UCSD-AML1 (cell line): ENCODE measurements around the gene ABCC3.

Experiments
- DNase-seq: peaks from one replicate; lab custom pipeline; 2025; ENCODE audit not compliant: unreplicated experiment; lab: John Stamatoyannopoulos, UW

ABCC3 gene

GRCh38 chr17:50683434-50684287, 49.0 kb downstream of the ABCC3 start:
- DNase-seq = no peak

GRCh38 chr17:50684288-50684611, 49.6 kb downstream of the ABCC3 start:
- DNase-seq = no peak

- DNase-seq = no peak
These were observed 50.1 kb downstream of the ABCC3 start for GRCh38 chr17:50684612-50685333.

GRCh38 chr17:50685334-50685665, 50.6 kb downstream of the ABCC3 start:
- no peak for DNase-seq

DNA sequence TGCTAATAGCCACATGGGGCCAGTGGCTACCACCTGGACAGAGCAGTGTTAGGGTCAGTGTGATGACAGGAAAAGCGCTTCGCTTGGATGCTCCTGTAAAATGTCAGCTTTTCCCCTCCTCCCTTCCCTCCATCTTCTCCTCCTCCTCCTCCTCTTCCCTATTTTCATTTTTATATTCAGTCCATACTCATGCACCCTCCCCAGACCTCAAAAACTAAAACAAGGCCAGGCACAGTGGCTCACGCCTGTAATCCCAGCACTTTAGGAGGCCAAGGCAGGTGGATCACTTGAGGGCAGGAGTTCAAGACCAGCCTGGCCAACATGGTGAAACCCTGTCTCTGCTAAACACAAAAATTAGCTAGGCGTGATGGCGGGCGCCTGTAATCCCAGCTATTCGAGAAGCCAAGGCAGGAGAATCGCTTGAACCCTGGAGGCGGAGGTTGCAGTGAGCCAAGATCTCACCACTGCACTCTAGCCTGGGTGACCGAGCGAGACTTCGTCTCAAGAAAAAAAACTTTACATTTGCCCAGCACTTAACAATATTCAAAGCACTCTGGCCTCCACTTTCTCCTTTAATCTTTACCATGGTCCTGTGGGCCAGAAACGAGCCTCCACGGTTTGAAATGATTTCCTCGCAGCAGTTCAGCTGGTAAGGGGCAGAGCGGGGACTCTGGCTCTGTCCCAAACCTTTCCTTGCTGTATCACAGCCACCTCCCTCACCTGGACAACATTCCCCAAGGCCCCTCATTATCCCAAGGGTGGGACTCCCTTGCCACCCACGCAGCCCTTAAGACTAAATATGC, 51.2 kb downstream of the ABCC3 start:
- DNase-seq = no peak

GRCh38 chr17:50686494-50687199, 52.0 kb downstream of the ABCC3 start:
- no peak for DNase-seq

DNA sequence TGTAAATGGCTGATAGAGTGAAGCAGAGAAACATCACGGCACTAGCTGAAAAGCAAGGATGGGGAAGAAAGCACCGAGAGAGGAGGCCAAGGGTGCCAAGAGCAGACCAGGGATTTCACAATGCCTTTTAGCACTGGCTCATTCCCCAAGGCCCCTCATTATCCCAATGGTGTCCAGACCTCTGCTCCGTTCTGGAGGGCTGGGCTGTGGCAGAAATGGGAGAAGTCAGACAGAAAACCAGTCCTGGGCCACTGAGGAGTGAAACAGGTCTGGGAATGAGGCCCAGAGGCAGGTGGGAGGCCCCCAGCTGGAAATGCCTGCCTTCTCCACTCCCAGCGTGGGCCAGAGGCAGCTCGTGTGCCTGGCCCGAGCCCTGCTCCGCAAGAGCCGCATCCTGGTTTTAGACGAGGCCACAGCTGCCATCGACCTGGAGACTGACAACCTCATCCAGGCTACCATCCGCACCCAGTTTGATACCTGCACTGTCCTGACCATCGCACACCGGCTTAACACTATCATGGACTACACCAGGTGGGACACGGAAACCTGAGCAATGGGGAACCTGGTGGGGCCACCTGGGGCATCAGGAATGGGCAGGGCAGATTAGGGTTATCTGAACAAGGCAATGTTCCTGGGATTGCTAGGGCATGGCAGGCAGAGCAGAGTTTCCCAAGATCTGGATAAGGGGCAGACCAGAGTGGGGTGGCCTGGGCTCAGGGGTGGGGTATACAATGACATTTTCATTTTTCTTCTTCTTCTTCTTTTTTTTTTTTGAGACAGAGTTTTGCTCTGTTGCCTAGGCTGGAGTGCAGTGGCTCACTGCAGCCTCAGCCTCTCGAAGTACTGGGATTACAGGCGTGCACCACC, 52.8 kb downstream of the ABCC3 start:
- no peak for DNase-seq

DNA sequence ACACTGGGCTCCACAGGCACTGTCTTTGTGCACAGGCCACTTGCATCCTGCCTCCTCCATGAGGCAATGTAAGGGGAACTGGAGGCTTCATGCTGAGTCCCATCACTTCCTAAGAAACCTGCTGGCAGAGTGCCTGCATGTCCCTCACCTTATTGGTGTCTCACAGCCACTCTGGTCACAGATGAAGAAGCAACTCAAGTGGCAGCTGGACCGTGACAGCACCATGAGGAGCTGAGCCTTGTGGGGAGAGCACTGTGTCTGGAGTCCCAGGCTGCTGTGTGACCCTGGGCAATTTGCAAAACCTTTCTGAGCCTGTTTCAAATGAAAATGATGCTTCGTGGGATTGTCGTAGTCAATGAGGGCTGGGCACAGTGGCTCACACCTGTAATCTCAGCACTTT, 53.6 kb downstream of the ABCC3 start:
- no peak for DNase-seq

DNA sequence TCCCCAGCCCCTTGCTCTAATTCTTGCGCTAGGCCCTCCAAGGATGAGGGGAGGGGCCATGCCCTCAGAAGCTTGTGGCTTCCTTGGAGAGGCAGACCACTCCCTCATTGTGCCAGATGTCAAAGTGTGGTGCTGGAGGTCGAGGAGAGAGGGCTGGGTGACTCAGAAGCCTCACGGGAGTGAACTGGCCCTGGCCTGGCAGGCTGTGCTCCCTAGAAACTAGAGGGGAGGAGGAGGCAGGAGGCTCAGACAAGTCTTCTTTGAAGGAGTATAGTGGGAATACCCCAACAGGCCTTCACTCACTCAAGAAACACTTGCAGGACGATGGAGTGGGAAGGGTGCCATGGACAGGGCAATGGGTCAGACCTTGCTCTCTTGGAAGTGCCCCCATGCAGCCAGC, 54.6 kb downstream of the ABCC3 start:
- peak; percentile 28 for DNase-seq

DNA sequence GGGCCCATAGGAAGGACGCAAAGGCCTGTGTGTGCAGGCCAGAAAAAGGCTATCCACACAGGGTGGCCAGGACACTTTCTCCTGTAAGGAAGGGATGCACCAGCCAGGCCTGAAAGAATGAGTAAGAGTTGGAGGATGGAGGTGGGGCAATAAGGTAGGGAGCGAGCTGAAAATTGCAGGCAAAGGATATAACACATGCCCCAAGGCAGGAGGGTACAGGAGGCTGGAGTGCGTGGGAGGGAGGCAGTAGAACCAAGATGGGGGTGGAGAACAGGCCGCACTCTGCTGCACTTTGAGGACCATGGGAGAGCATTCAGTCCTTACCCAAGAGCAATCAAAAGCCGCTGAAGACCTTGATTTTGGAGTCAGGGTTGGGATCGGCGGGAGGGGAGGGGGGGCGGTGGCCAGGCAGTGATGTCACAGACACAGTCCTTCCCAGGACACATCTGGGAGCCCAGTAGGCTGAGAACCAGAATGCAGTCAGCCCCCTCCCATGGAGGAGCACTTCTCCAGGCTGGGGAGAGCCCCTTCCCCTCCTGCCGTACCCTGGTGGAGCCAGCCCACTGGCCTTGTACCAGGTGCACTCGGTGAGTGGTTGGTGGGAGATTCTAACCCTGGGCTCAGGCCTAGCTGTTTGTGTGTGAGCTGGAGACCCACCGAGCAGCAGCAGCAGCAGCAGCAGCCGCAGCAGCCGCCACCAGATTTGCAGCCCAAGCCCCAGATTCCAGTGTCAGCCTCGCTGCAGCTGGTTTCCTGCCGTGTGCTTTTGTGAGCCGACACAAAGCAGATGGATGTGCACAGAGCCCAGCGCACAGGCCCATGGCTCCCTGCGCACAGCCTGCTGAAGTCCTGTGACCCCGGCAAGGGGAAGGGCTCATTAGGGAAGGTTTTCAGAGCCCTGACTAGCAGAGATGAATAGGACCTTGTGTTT, 55.5 kb downstream of the ABCC3 start:
- DNase-seq = no peak

DNA sequence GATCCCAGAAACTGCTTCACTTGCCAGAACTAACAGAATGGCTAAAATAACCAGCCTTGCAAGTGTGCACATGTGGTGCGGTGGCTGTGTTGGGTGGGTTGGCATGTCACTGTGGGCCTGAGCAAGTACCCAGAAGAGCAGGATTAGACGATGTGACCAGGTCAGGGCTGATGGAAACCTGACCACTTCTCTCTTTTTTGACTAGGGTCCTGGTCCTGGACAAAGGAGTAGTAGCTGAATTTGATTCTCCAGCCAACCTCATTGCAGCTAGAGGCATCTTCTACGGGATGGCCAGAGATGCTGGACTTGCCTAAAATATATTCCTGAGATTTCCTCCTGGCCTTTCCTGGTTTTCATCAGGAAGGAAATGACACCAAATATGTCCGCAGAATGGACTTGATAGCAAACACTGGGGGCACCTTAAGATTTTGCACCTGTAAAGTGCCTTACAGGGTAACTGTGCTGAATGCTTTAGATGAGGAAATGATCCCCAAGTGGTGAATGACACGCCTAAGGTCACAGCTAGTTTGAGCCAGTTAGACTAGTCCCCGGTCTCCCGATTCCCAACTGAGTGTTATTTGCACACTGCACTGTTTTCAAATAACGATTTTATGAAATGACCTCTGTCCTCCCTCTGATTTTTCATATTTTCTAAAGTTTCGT, 56.3 kb downstream of the ABCC3 start:
- no peak for DNase-seq

DNA sequence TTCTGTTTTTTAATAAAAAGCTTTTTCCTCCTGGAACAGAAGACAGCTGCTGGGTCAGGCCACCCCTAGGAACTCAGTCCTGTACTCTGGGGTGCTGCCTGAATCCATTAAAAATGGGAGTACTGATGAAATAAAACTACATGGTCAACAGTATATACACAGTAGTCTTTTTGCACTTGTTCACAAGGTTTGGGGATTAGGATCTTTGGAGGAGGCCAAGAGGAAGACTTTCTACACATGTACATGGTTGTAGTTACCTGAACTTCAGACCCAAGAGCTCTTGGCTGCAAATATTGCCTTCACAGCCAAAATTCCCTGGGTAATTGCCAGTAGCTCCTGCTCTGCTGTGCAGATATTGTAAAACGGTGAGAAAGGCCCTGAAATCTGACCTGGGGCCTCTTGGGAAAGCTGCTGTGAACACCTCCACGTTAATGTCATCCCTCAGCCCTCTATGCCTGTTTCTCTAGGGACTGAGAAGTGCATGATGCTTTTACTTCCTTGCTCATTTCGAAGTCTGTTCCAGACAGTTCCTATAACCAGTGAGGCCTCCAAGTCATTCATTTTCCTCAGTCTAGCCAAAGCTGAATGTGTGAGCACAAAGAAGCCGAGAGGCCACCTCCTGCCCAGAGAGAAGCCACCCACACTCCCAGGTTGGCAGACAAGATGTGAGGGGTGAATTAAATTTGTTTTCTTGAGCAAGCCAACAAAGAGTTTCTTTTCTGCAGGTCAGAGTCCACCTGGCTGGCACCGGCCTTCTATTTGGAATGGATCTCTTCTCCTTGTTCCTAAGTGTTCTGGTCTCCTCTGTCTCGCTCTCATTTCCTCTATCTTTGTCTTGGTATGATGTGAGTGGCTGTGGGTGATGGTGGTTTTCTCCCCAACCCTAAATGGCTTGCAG, 57.1 kb downstream of the ABCC3 start:
- DNase-seq = no peak

GRCh38 chr17:50692448-50693035, 57.9 kb downstream of the ABCC3 start:
- no peak for DNase-seq

- DNase-seq = no peak
These were observed 58.5 kb downstream of the ABCC3 start for GRCh38 chr17:50693036-50693682.

DNA sequence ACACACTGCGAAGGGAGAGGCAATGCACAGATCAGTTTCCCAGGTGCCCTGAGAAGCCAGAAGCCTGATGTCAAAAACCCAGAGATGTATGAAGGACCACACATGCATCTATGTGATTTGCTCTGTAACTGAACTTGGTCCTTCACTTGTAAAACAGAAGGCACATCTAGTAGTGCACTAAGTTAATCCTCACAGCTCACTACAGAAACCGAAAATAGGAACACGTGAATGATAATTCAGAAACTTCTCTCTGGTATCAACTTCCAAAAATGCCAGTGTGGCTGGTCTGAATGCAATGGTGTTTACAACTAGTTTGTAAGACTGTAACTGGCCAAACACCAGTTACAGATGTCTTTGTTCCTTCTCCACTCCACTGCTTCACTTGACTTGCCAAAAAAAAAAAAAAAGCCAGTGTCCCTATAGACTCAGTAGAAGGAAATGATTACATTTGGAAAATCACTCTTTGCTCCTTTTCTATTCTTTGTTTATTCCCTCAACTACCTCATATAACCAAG, 61.7 kb downstream of the ABCC3 start:
- no peak for DNase-seq

- no peak for DNase-seq
These were observed 62.4 kb downstream of the ABCC3 start for GRCh38 chr17:50697062-50697461.
